HuH-7.5 (cell line): ENCODE data around the gene NELFB.

Experiments
- DNase-seq: peaks from one replicate; pipeline ENCODE4 v3.0.0; 2011; ENCODE audit warnings: low spot score

Gene NELFB

DNA sequence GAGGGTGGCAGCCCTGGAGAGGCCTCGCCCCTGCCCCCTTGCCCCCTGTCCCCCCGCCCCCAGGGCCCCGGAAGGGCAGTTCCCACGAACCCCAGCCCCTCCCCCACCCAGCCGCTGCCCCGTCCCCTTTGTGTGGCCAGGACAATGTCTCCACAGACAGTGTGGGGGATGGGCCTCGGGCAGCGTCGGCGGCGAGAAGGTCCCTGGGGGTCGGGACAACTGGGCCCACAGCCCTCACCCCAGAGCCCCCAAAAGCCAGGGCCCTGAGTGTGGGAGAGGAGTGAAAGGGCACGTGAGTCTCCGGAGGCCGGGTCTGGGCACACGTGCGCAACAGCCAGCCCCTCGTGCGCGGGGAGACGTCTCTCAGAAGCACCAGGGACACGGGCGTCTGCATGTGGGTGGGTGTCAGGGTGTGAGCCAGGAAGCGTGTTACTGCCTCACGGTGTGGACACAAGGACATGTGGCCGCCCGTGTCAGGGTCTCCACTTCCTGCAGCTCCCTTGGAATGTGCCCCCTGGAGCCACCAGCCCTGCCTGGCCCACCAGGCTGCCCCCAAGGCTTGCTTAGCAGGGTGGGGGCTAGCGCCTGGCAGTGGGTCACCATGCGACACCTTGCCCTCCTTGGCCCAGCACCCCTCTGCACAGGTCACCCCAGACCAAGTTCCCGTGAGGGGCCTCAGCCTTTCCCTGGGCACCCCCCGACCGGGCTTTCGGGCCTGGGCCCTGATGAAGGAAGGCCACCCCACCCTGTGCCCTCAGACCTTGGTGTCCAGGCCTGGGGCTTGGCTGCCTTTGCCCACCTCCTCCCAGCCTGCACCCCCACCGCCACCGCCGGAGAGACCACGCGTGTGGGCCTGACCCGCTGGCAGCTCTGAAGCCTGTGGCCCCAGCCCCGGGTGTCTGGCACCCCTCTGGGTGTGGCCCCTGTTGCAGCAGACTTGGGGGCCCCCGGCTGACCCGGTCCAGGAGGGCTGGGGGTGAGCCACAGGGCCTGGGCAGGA is 59.7 kb downstream of the NELFB start:
- DNase-seq, result peak; percentile 29

DNA sequence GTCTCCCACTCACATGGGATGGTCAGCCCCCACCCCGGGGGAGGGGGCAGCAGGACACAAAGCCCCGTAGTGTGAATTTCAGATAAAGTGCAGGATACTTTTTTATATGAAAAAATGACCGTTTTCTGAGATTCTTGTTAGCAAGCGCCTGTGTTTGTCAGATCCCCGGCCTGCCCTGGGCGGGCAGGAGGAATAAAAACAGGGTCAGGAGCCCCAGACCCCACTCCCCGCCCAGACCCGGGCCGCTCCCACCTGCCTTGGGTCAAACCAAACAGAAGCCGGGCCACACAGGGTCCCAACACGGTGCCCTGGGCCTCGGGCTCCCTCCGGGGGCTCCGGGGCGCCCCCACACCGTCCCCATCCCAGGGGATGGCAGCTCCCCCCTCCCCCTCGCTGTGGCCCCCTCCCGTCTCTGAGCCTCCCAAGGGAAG is 60.5 kb downstream of the NELFB start:
- DNase-seq, result no peak

GRCh38 chr9:137316012-137316981 is 61.2 kb downstream of the NELFB start:
- peak; percentile 86 for DNase-seq

DNA sequence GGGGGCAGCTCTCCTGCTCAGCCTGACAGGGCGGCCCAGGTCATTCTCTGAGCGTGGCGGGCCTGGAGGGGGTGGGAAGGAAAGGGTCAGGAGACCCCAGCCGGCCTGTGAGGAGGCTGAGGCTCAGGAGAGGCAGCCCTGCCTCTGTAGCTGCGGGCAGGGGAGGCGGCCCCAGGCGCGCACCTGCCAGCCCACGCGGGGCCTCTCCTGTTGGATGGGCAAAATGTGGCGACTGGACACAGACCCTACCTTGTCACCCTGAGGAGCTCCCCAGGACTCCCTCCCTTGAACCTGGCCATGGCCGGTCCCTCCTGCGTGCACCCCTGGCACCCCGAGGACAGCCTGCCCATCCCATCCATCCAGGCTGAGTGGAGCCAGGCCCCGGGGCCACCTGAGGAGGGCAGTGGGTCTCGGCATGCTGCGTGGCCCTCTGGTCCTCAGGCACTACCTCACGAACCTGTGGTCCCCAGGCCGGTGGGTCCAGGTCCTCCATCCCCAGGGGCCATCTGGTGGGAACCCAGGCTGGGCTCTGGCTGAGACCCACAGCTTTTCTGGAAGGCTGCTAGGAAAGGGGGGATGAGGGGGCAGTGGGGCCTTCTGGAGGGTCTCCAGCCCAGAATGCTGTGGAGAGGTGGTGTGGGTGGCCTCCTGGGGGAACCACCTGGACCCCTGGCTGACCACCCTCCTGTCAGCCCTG is 62.0 kb downstream of the NELFB start:
- peak; percentile 40 for DNase-seq

DNA sequence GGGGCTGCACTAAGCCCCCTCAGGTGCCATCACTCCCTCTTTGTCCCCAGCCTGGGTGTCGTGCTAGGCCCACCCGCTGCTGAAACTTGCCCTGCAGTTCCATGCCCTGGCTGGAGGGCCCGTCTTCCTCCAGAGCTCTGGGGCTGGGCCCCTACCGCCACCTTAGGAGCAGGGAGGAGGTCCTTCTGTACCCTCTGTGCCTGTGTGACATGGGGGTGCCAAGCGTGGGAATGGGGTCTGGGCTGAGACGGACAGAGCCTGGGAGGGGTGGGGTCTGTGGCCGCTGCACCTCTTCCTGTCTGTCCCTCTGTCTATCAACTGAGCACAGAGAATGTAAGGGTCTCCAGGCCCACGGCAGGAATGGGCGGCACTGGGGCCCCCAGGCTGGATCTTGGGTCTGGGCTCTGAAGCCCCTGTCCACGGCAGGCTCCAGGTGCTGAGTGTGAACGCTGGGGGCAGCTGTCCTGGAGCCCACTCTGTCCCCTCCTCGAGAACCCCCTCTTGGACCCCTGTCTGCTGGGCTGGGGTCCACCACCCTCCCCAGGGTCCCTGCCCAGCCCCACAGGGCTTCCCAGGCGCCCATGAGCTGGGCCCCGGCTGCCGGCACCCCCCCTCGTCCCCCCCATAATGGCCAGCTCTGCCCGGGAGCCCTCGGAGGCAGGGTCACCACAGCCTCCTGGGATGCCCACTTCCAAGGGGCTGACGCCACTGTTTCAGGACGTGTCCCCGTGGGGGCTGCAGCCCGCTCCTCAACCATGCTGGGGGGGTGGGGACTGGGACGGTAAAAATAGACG is 62.8 kb downstream of the NELFB start:
- DNase-seq, result peak; percentile 25

DNA sequence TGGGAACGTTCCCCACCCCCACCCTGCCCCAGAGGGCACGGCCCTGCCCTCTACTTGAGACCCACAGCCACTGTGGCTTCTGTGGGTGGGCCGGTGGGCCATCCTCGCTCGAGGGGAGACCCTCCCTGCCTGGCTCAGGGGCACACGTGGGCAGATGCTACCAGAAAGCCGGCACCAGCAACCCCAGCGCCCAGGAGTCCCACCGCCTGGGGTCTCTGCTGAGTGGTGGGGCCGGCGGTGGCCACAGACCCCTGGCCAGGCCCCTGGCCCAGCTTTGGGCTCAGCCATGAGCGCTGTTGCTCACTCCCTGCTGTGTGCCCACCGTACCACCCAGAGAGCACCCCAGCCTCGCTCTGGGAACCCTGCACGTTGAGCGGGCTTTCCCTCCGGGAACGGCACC is 63.5 kb downstream of the NELFB start:
- DNase-seq, result peak; percentile 10

DNA sequence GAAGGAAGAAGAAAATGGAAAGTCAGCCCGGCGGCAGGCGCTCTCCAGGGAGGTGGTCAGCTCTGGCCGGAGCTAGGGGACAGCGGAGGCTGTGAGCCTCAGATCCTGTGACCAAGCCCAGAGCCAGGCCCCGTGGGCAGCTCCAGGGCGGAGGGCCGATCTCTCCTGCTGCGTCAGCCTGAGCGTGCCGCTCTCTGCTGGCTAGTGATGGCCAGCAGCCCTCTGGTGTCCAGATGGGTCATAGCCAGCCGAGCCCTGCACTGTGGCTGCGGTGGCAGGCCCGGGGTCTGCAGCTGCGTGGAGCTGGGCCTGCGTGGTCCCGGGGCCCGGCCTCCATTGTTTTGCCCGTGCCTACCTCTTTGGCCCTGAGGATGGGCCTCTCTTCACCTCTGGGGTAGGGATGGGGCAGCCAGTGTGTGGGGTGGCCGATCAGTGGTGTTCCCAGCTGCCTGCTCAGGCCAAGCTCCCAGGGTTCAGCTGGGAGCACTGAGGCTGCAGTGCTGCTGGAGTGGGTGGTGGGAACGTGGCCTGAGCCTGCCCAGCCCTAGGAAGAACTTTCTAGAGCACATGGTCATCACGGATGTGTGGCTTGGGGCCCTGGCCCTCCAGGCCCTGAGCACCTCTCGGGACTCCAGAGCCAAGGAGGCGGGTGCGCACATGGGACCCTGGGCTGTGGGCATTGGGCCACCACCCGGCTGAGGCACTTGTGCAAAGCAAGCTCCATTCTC is 64.0 kb downstream of the NELFB start:
- DNase-seq, result peak; percentile 88

GRCh38 chr9:137319739-137320551 is 64.8 kb downstream of the NELFB start:
- peak; percentile 15 for DNase-seq

DNA sequence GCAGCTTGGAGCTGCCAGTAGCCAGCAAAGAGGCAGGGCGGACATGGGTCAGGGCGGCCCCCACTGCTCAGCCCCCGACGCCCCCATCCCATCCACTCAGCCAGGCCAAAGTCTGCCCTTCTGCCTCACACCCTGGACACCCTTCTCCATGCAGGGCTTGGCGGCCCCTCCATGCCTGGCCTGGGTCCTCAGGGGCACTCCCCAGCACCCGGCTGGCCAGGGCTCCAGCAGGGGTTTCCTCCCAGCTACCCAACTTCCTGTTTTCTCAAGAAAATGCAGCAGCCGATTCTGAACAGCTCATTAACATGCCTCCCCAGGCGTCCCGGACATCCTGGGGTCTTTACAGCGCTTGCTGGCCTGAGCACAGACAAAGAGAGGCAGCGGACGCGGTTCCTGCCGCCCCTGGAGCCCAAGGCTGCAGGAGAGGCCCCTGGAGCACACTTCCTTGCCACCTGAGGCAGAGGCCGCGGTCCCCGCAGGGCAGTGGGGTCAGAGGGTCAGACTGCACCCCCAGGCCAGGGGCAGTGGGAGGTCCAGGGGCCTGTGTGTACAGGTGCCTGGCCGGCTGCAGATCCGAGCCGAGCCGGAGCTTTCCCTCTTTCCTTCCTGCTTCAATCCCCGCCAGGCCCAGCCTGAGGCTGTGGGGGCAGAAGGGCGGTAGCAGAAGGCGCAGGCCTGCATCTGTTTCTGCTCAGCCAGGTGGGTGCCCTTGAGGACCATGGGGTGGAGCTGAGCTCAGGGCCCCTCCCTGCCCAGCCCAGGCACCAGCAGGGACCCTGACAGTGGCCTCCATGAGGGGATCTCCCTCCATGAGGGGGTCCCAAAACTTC is 65.6 kb downstream of the NELFB start:
- peak; percentile 15 for DNase-seq

DNA sequence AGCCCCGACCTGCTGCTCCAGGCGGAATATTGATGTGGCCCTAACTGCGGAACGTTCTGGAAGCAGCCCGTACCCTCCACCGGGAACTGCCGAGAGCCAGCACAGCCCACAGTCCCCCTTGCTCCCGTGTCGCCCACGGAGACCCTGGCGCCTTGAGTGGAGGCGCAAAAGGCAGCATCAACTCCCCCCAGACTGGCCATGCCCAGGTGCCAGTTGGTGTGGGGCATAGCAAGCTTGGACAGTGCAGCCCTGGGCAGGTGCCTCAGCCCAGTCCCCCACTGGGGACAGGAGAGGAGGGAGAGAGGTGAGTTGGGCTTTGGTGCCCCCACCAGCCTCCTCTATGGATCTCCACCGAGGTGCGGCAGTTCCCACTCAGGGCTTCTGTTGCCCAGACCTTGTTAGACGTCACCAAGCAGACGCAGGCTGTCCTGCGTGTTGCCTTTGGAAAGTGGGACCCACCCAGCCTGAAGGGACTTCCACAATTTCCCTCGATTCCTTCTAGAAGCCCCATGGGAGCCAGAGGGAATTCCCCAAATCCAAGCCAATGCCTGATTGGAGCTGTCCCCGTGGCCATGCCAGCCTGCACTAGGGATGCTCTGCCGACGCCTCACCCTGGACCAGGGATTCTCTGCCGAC is 66.7 kb downstream of the NELFB start:
- DNase-seq, result no peak
